K562 (cell line): ENCODE measurements around the gene KNL1. TPM values are rescaled to one million over a fixed set of nuclear protein-coding genes. Genes with fewer than 3 reads are reported as not detected.

Experiments used
- FOS ChIP-seq: IDR thresholded peaks from 3 replicates; pipeline ENCODE4 v1.6.1; 2011; ENCODE audit not compliant: insufficient read length; ENCODE audit errors: extremely low read depth
- HCFC1 ChIP-seq: IDR thresholded peaks from 2 replicates; pipeline ENCODE4 v1.6.1; 2012; ENCODE audit warnings: low read depth, low read length, improper control_type of control experiment
- KLF10 ChIP-seq: fragments of 250-450 bp; sonication (Bioruptor Pico); IDR thresholded peaks from 2 replicates; pipeline ENCODE4 v1.6.1; 2021; ENCODE audit warnings: matching md5 sums
- KLF16 ChIP-seq: IDR thresholded peaks from 2 replicates; pipeline ENCODE4 v1.6.1; 2016; ENCODE audit warnings: antibody characterized with exemption
- PBX2 ChIP-seq, 2 experiments: IDR thresholded peaks in 1 of 2; conservative IDR thresholded peaks in 1 of 2; 2 replicates each; pipeline ENCODE4 v1.6.1; 2016; ENCODE audit warnings: low read depth in 2 of 2, mild to moderate bottlenecking in 1 of 2, missing compliant biosample characterization in 1 of 2, missing genetic modification characterization in 1 of 2, moderate library complexity in 1 of 2
- ZBTB49 ChIP-seq: sonication (generic); formaldehyde crosslinking; IDR thresholded peaks from 2 replicates; pipeline ENCODE4 v1.8.0; 2022; ENCODE audit warnings: missing genetic modification reagents, mild to moderate bottlenecking, borderline replicate concordance
- ZNF766 ChIP-seq: fragments of 200-800 bp; sonication (Bioruptor generic); conservative IDR thresholded peaks from 2 replicates; pipeline ENCODE4 v1.6.1; 2016; ENCODE audit warnings: missing genetic modification characterization, missing compliant biosample characterization
- polyA plus RNA-seq, 8 experiments: library from polyadenylated mRNA; depleted of rRNA in 4 of 8; stranded (reverse) in 5 of 8; unstranded in 3 of 8; fragments of >200 nt; fragmentation: Nextera tagmentation in 2 of 8; fragmentation: Illumina TruSeq in 1 of 8; extraction: Ambion mirVana in 2 of 8; extraction: Trizol in 1 of 8; gene quantifications; 2 replicates each; pipeline versions ENCODE4 v1.2.1 to v1.2.3, GENCODE V29; 2011 to 2014; ENCODE audit warnings: inconsistent platforms in 1 of 8, missing spikeins in 1 of 8
- total RNA-seq, 7 experiments: library from RNA; depleted of rRNA in 6 of 7; stranded (reverse); fragments of >200 nt in 6 of 7; fragmentation: Illumina TruSeq in 2 of 7; extraction: Trizol in 2 of 7; gene quantifications; 2 replicates each; pipeline versions ENCODE4 v1.2.1 to v1.2.3, GENCODE V29; 2011 to 2021; ENCODE audit warnings: low replicate concordance in 1 of 7
- TF ChIP-seq, protein P1 (sequence below): fragments of 450-650 bp; IDR thresholded peaks from 2 replicates; pipeline ENCODE4 v1.6.1; 2017; ENCODE audit warnings: antibody characterized with exemption, mild to moderate bottlenecking

KNL1 gene
- total and polyA plus RNA-seq, 9 of the 15 experiments (the other 6 are each of a cell fraction or from before 2014, with no cell fraction given), result 14.5 to 65.4 (median 34.6) TPM

- no peak for TF ChIP-seq ZBTB49 (CRISPR knock-in tag)
- TF ChIP-seq KLF16, result no peak
- TF ChIP-seq, protein P1, sequence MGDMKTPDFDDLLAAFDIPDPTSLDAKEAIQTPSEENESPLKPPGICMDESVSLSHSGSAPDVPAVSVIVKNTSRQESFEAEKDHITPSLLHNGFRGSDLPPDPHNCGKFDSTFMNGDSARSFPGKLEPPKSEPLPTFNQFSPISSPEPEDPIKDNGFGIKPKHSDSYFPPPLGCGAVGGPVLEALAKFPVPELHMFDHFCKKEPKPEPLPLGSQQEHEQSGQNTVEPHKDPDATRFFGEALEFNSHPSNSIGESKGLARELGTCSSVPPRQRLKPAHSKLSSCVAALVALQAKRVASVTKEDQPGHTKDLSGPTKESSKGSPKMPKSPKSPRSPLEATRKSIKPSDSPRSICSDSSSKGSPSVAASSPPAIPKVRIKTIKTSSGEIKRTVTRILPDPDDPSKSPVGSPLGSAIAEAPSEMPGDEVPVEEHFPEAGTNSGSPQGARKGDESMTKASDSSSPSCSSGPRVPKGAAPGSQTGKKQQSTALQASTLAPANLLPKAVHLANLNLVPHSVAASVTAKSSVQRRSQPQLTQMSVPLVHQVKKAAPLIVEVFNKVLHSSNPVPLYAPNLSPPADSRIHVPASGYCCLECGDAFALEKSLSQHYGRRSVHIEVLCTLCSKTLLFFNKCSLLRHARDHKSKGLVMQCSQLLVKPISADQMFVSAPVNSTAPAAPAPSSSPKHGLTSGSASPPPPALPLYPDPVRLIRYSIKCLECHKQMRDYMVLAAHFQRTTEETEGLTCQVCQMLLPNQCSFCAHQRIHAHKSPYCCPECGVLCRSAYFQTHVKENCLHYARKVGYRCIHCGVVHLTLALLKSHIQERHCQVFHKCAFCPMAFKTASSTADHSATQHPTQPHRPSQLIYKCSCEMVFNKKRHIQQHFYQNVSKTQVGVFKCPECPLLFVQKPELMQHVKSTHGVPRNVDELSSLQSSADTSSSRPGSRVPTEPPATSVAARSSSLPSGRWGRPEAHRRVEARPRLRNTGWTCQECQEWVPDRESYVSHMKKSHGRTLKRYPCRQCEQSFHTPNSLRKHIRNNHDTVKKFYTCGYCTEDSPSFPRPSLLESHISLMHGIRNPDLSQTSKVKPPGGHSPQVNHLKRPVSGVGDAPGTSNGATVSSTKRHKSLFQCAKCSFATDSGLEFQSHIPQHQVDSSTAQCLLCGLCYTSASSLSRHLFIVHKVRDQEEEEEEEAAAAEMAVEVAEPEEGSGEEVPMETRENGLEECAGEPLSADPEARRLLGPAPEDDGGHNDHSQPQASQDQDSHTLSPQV, result no peak
- peak; percentile 42 for TF ChIP-seq FOS
- no peak for TF ChIP-seq PBX2 (CRISPR knock-in tag; IDR thresholded peaks at IDR 0.05; ENCODE audit: low read depth)
- peak; percentile 81 for TF ChIP-seq PBX2 (tag; conservative IDR thresholded peaks at IDR 0.05; ENCODE audit: low read depth)
- no peak for TF ChIP-seq KLF10 (CRISPR knock-in tag)
- TF ChIP-seq HCFC1, result no peak
- TF ChIP-seq ZNF766, result 0 out of 2 replicates have a peak, but pooled peaks have one; percentile 8
Observed at GRCh38 chr15:40582726-40583246, 11.3 kb upstream of the KNL1 start (continued).
